Retinal pigment epithelial cell (primary cell): ENCODE measurements around the gene HPCA.

Experiments
- DNase-seq: peaks from one replicate; pipeline ENCODE4 v3.0.0-alpha.2; 2010; ENCODE audit warnings: low read depth
- H3K4me3 ChIP-seq: 2 replicates; pipeline ENCODE4 v1.5.1; 2011; ENCODE audit warnings: mild to moderate bottlenecking, low read length, control low read depth, moderate library complexity
- TF ChIP-seq, protein P1 (sequence below): conservative IDR thresholded peaks from 2 replicates; pipeline ENCODE4 v1.5.1; 2011; ENCODE audit warnings: low read depth, low read length, control low read depth, inconsistent platforms

Gene HPCA

DNA sequence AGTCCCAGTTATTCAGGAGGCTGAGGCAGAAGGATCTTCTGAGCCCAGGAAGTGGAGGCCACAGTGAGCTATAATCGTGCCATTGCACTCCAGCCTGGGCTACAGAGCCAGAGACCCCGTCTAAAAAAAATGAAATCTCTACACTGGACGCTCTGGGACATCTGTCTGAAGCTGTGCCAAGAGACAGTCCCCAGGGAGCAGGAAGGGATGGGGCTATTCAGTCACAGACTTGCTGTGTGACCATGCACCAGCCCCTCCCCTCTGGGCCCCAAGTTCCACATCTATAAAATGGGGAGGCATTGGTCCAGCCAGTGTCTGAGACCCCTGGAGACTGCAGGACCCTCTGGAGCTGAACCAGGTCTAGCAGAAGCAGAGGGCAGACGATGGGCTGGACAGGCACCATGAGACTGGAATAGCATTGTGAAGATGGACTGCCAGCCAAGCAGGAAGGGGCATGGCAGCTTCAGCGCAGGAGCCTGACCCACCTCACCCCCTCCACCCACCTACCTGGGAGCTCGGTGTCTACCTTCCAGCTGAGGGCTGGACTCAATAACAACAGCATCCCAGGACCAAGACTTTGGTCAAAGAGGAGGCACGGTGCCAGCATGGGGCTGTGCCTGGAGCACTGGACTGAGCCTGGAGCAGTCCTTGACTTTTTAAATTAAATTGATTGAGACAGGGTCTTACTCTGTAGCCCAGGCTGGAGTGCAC is 13.4 kb downstream of the HPCA start:
- no peak overlapping the region for H3K4me3 ChIP-seq
- DNase-seq, result no peak
- TF ChIP-seq, protein P1, sequence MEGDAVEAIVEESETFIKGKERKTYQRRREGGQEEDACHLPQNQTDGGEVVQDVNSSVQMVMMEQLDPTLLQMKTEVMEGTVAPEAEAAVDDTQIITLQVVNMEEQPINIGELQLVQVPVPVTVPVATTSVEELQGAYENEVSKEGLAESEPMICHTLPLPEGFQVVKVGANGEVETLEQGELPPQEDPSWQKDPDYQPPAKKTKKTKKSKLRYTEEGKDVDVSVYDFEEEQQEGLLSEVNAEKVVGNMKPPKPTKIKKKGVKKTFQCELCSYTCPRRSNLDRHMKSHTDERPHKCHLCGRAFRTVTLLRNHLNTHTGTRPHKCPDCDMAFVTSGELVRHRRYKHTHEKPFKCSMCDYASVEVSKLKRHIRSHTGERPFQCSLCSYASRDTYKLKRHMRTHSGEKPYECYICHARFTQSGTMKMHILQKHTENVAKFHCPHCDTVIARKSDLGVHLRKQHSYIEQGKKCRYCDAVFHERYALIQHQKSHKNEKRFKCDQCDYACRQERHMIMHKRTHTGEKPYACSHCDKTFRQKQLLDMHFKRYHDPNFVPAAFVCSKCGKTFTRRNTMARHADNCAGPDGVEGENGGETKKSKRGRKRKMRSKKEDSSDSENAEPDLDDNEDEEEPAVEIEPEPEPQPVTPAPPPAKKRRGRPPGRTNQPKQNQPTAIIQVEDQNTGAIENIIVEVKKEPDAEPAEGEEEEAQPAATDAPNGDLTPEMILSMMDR, result no peak

DNA sequence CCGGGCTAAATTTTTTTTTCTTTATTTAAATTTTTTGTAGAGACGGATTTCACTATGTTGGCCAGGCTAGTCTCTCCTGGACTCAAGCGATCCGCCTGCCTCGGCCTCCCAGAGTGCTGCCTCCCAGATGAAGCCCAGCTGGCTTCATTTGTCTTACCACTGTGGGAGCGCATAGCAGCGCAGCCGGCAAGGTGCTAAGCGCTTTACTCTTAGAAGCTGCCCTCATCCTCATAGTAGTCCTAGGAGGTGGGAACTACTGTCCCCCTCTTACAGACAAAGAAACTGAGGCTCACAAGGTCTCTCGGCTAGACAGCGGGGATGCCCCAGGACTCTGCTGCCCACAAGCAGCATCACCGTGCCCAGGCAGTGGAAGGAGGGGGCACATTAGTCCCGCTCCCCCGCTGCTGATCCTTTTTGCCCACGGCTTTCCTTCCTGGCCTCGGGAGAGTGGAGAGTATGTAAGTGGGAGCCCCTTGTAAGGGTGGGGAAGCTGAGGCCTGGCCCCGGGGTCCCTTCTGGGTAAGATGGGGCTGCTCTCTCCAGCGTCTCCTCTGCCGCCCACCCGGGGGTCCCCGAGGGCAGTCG is 14.2 kb downstream of the HPCA start:
- no peak for DNase-seq
- peak overlapping the region; percentile 51 for H3K4me3 ChIP-seq
- TF ChIP-seq, protein P1, result no peak

DNA sequence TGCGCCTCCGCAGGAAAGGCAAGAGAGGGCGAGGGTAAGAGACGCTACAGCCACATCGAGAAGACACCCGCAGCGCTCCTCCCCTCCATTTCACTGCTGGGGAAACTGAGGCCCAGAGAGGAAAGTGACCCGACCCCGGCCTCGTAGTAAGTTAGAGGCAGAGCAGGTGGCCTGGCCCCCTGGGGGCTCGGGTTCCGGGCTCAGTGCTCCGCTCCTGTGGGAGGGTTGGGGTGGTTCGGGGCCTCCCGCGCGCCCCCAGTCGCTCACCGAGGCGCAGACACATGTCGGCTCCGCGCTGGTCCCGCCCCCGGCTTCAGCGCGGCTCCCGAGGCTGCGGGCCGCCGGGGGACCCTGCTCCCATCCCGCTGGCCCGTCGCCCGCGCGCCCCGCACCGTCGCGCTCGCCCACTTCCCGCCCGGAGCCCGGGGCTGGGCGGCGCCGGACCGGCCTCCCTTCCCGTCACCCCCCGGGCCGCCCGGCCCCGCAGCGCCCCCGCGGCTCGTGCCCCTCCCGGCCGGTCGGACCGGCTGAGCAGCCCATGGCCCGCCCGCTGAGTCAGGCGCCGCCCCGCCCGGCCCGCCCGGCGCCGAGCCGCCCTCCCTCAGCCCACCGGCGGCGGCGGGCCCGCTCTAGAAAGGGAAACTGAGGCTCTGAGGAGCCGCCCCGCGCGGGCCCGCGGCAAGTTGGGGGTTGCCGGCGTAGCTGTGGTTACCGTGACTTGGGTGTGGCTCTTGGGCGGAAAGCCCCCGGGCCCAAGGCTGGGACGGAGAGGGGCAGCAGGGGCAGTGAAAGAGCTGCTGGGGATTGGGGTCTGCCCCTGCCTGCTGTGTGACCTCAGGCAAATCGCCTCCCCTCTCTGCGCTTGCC is 14.9 kb downstream of the HPCA start, which contains the start of gene TMEM54:
TSS of gene TMEM54 (minus strand) at position 434 of the 867 bp plus-strand sequence. CDS start at position 283, 151 bp downstream.
- TF ChIP-seq, protein P1, result no peak
- no peak for DNase-seq
- peak within 1 kb of the TSS; percentile 52 for H3K4me3 ChIP-seq

DNA sequence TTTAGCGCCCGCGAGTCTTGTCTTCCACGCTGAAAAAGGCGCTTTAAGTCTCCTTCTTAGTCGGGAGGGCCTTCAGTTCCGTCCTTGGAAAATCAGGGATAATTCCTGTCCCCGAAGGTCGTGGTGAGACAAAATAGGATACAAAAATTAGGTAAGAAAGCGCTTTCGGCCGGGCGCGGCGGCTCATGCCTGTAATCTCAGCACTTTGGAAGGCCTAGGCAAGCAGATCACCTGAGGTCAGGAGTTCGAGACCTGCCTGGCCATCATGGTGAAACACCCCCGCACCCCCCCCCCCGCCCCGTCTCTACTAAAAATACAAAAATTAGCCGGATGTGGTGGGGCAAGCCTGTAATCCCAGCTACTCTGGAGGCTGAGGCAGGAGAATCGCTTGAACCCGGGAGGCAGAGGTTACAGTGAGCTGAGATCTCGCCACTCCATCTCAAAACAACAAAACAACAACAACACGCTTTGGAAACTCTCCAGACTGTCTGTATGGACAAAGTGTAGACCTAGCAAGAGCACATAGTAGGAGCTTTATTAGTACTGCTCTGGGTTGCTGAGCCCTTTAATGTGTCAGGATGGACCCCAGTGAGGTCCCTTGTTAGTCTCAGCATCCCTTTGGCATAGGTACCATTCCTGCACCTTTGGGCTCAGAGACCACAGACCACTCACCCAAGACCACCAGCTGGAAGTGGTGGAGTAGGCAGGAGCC is 15.7 kb downstream of the HPCA start:
- DNase-seq, result no peak
- peak overlapping the region; percentile 52 for H3K4me3 ChIP-seq
- TF ChIP-seq, protein P1, result no peak

DNA sequence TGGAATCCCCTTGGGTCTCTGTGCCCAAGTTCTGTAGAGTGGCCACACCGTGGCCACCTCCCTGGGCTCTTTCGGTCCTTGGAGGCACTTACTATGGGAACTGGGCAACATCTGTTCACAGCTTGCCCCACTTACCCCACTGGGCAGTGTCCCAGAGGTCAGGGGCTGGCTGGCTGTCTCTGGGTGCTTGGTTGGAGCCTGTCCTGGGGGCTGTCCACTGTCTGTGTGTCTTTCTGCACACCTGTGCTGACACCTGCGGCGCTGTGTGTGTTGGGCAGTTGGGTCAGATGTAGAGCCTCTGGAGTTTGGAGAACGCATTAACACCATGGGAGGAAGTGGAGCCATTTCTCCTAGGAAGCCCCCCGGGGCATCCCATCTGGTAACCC is 16.2 kb downstream of the HPCA start:
- no peak for DNase-seq
- TF ChIP-seq, protein P1, result no peak

DNA sequence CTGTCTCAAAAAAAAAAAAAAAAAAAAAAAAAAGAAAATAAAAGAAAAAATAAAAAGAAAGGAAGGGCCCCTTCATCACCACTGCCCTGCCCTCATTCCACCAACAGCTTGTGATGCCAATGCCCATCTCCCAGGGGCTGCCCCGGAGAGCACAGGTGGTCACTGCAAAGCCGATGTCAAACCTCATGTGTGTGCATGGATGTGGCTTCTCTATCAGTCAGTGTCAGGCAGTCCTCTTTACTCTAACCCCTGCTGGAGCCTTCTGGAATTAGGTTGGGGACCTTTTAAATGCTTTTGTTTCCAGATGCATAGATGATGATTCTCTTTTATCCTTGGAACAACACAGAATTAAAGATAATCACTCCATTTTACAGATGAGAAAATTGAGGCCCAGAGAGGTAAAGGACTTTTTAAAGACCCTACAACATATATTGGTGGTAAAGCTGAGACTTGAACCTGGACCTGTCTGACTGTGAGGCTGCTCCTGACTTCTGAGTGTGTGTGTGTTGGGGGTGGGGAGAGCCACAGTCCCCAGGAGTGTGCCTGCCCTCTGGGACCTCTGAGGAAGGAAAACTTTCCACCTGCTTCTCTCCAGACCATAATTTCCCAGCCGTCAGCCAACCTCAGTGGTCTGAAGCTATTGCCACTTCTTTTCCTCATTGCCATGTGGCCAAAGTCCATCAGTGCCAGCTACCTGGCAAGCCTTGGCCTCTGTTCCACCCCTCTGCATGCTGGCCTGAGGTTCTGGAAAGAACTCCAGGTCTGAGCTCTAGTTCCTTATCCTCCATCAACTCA is 17.9 kb downstream of the HPCA start:
- no peak overlapping the region for H3K4me3 ChIP-seq
- DNase-seq, result no peak
- TF ChIP-seq, protein P1, result no peak

More for the DNA sequence above, 16.2 kb downstream of the HPCA start:
- H3K4me3 ChIP-seq, result no peak overlapping the region
